HCT116 (cell line): ENCODE measurements around the gene CST4. TPM values are rescaled to one million over a fixed set of nuclear protein-coding genes. Genes with fewer than 3 reads are reported as not detected.

Source experiments
- ATAC-seq: fragments of 200-7000 bp; cut with Tn5 transposase; 2 replicates; pipeline ENCODE4 v1.9.1; 2020; ENCODE audit warnings: mild to moderate bottlenecking, moderate library complexity
- BruUV-seq: library from RNA; stranded (reverse); fragments of 400-500 nt; replicated peaks from 2 replicates; lab custom pipeline; 2021; lab: Mats Ljungman, UMichigan
- CTCF ChIA-PET: fragments of 300-600 bp; sonication (Branson Sonifier 250); formaldehyde crosslinking; loops from one replicate; lab custom pipeline; 2021; ENCODE audit warnings: antibody characterized with exemption; lab: Charles Lee
- POLR2A ChIA-PET: fragments of 300-600, 350-600 bp; sonication (Branson Sonifier 250); formaldehyde crosslinking; loops from one replicate; lab custom pipeline; 2021; ENCODE audit warnings: antibody characterized with exemption; lab: Charles Lee
- RAD21 ChIA-PET, 2 experiments: fragments of 300-600 bp; sonication (Branson Sonifier 250); formaldehyde crosslinking; loops; one replicate each; lab custom pipeline; 2023; ENCODE audit warnings: low total read pairs in 2 of 2; ENCODE audit not compliant: uncharacterized antibody in 2 of 2, unreplicated experiment in 2 of 2, low non-redundant PET in 1 of 2; lab: Charles Lee
- DNase-seq: peaks from one replicate; pipeline ENCODE4 v3.0.0-alpha.2; 2010; ENCODE audit warnings: low read depth, low spot score
- H2AFZ ChIP-seq: fragments of 200-600 bp; shearing (Covaris generic), sonication (generic); 2 replicates; pipeline ENCODE4 v1.6.1; 2017; ENCODE audit warnings: low read depth, mixed run types, mixed read lengths, antibody characterized with exemption, low read length; ENCODE audit not compliant: poor library complexity, severe bottlenecking
- H3K27ac ChIP-seq: 2 replicates; pipeline ENCODE4 v1.5.1; 2012; ENCODE audit warnings: low read depth, low read length
- H3K27me3 ChIP-seq: fragments of 200-600 bp; sonication (generic); 2 replicates; pipeline ENCODE4 v1.6.1; 2016; ENCODE audit warnings: mixed run types, low read length, mixed read lengths; ENCODE audit not compliant: insufficient read depth
- H3K36me3 ChIP-seq, 2 experiments: fragments of 200-500 bp in 1 of 2; fragments of 200-600 bp in 1 of 2; sonication (Bioruptor generic) in 1 of 2; sonication (generic) in 1 of 2; 2 replicates each; pipeline versions ENCODE4 v1.5.1 to v1.6.1; 2014 to 2016; ENCODE audit warnings: low read length in 2 of 2, inconsistent platforms in 1 of 2, mixed read lengths in 1 of 2, mixed run types in 1 of 2; ENCODE audit not compliant: insufficient read depth in 2 of 2, control insufficient read depth in 1 of 2
- H3K4me1 ChIP-seq, 2 experiments: fragments of 200-600 bp in 1 of 2; sonication (generic) in 1 of 2; 2 replicates each; pipeline versions ENCODE4 v1.5.1 to v1.6.1; 2012 to 2017; ENCODE audit warnings: low read length in 2 of 2, inconsistent platforms in 1 of 2, mild to moderate bottlenecking in 1 of 2, mixed read lengths in 1 of 2, mixed run types in 1 of 2, moderate library complexity in 1 of 2; ENCODE audit not compliant: insufficient read depth in 2 of 2, control insufficient read depth in 1 of 2
- H3K4me2 ChIP-seq: fragments of 200-600 bp; sonication (generic); 2 replicates; pipeline ENCODE4 v1.6.1; 2017; ENCODE audit warnings: mixed run types, low read length, mixed read lengths
- H3K4me3 ChIP-seq, 2 experiments: fragments of 200-600 bp in 1 of 2; sonication (generic) in 1 of 2; replicated peaks in 1 of 2; 2 replicates each; pipeline ENCODE4 v1.5.1; 2011 to 2016; ENCODE audit warnings: low read length in 2 of 2, control low read depth in 1 of 2, low read depth in 1 of 2, mild to moderate bottlenecking in 1 of 2, mixed read lengths in 1 of 2, mixed run types in 1 of 2
- H3K79me2 ChIP-seq: fragments of 200-600 bp; sonication (generic); 2 replicates; pipeline ENCODE4 v1.6.1; 2017; ENCODE audit warnings: mild to moderate bottlenecking, mixed run types, low read length, moderate library complexity, mixed read lengths; ENCODE audit not compliant: insufficient read depth
- H3K9ac ChIP-seq: fragments of 200-600 bp; sonication (generic); 2 replicates; pipeline ENCODE4 v1.6.1; 2016; ENCODE audit warnings: low read length, mixed read lengths
- H3K9me2 ChIP-seq: fragments of 200-600 bp; sonication (generic), shearing (Covaris generic); 2 replicates; pipeline ENCODE4 v1.6.1; 2017; ENCODE audit warnings: mixed run types, mild to moderate bottlenecking, moderate library complexity; ENCODE audit not compliant: insufficient read depth
- H3K9me3 ChIP-seq, 2 experiments: fragments of 200-500 bp in 1 of 2; fragments of 200-600 bp in 1 of 2; sonication (Bioruptor generic) in 1 of 2; sonication (generic) in 1 of 2; 2 replicates each; pipeline ENCODE4 v1.6.1; 2014 to 2017; ENCODE audit warnings: low read length in 2 of 2, mixed read lengths in 2 of 2, inconsistent platforms in 1 of 2, low read depth in 1 of 2, mild to moderate bottlenecking in 1 of 2, mixed run types in 1 of 2, moderate library complexity in 1 of 2; ENCODE audit not compliant: control insufficient read depth in 1 of 2, insufficient read depth in 1 of 2
- H4K20me1 ChIP-seq: fragments of 200-600 bp; sonication (generic), shearing (Covaris generic); 2 replicates; pipeline ENCODE4 v1.6.1; 2017; ENCODE audit warnings: mixed run types, mild to moderate bottlenecking, moderate library complexity; ENCODE audit not compliant: insufficient read depth
- CBX3 ChIP-seq: IDR thresholded peaks from 2 replicates; pipeline ENCODE4 v1.6.1; 2012; ENCODE audit warnings: low read depth
- SIN3A ChIP-seq: IDR thresholded peaks from 2 replicates; pipeline ENCODE4 v1.6.1; 2012; ENCODE audit warnings: low read depth
- ZFX ChIP-seq: fragments of 450-650 bp; IDR thresholded peaks from 2 replicates; pipeline ENCODE4 v1.6.1; 2017
- intact Hi-C: fragments of 100-400 bp; cut with micrococcal nuclease; formaldehyde crosslinking; loops from 2 replicates; pipeline ENCODE4 v1.10.0; 2022
- total RNA-seq: library from RNA; stranded (reverse); gene quantifications from one replicate; pipeline ENCODE4 v1.2.1, GENCODE V29; 2021; ENCODE audit not compliant: unreplicated experiment

The CST4 gene
- total RNA-seq, 1 experiment from 2014 or later: not detected

DNA sequence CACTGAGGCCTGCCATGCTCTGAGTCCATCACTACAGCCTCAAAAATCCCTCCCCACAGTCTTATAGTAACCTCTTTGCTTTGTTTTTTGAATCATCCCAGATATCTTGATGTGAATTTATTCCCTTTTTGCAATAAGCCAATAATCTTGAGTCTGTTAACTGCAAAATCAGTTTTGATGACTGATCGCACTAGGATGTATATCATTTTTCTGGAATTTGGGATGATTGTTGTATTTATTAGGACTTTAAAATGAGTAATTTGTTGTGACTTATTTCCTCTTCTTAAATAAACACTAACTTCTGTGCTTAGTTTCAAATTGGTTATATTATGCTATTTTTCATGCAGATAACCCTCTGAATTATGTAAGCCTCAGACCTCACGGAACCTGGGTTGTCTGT, 5.6 kb downstream of the CST4 start:
- ATAC-seq (no peak), DNase-seq (no peak)
- ChIA-PET RAD21 (no interaction called here), CTCF (no interaction called here), POLR2A (no interaction called here)
- intact Hi-C loops: no loop called here
- Histone ChIP-seq H3K79me2 (no peaks in the 10 kb centered on the region), H3K36me3 (no peaks in the 10 kb centered on the region), H4K20me1 (no peaks in the 10 kb centered on the region), H3K4me2 (no peak overlapping the region), H2AFZ (no peak overlapping the region), H3K27ac (no peak overlapping the region), H3K9me3 (no peaks in the 10 kb centered on the region), H3K27me3 (peaks cover 4% of the 10 kb centered on the region; the same call in 1 of the 2 replicates), H3K9me2 (no peaks in the 10 kb centered on the region), H3K4me3 (no peak overlapping the region), H3K4me1 (no peaks in the 10 kb centered on the region), H3K9ac (no peak overlapping the region)
- BruUV-seq: no TSS peak
- TF ChIP-seq SIN3A: no peak
- no peak for TF ChIP-seq ZFX

DNA sequence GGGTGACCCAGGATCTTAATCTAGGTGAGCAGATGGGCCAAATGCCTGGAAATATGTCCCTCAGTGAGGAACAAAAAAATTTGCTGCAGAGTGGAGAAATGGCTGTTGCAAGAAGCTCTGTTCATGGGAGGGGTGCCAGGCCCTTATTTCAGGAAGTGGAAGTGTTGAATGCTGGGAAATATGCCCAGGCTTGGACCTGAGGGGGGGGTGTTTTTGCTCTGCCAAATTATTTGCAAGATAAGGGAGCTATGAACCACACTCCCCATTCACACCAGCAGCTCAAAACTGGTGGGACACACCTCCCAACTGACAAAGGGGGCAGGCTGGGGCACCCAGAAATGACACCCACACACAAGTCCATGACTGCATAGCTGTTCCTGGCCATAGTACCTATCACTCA, 8.7 kb downstream of the CST4 start:
- Histone ChIP-seq H3K4me3 (no peak overlapping the region), H3K9me3 (no peaks in the 10 kb centered on the region), H2AFZ (no peak overlapping the region), H3K36me3 (no peaks in the 10 kb centered on the region), H4K20me1 (no peaks in the 10 kb centered on the region), H3K4me2 (no peak overlapping the region), H3K9me2 (no peaks in the 10 kb centered on the region), H3K79me2 (no peaks in the 10 kb centered on the region), H3K4me1 (no peaks in the 10 kb centered on the region), H3K9ac (no peak overlapping the region), H3K27me3 (peaks cover 20% of the 10 kb centered on the region), H3K27ac (no peak overlapping the region)
- ChIA-PET POLR2A (no interaction called here), RAD21 (no interaction called here), CTCF (no interaction called here)
- ATAC-seq (no peak), DNase-seq (no peak)
- no TSS peak for BruUV-seq
- intact Hi-C loops: no loop called here
- TF ChIP-seq CBX3: no peak
